Measurements from ENCODE around the gene ZCCHC13. TPM values are rescaled to one million over a fixed set of nuclear protein-coding genes. Genes with fewer than 3 reads are reported as not detected.

Gene ZCCHC13
- total RNA-seq, 1 experiment from 2014 or later = not detected

- H3F3A ChIP-seq (ENCODE audit: low read length, unreplicated experiment) = no peaks in the 10 kb centered on the region
- no peaks in the 10 kb centered on the region for H4K20me1 ChIP-seq (ENCODE audit: low read length)
- TF ChIP-seq CTCF (conservative IDR thresholded peaks at IDR 0.05; ENCODE audit: low read depth, low read length) = no peak
- H3K27ac ChIP-seq (ENCODE audit: low read length) = no peak overlapping the region
- no peaks in the 10 kb centered on the region for H3K9me2 ChIP-seq (replicated peaks; ENCODE audit: low read length)
- no peaks in the 10 kb centered on the region for H3K79me2 ChIP-seq (ENCODE audit: low read length)
- H2AFZ ChIP-seq (ENCODE audit: low read length) = no peak overlapping the region
- POLR2A ChIA-PET (ENCODE audit: unreplicated experiment) = no interaction called here
- DNase-seq = no peak
- CTCF ChIA-PET = no interaction called here
- intact Hi-C loops (cut with micrococcal nuclease) = no loop called here
- no peaks in the 10 kb centered on the region for H3K36me3 ChIP-seq (ENCODE audit: low read depth, low read length)
- no peak overlapping the region for H3K4me3 ChIP-seq (ENCODE audit: low read length)
- no TSS peak for BruUV-seq (replicated peaks)
- H3K9me3 ChIP-seq (ENCODE audit: low read length) = no peaks in the 10 kb centered on the region
- peaks cover 10% of the 10 kb centered on the region for H3K4me1 ChIP-seq (ENCODE audit: insufficient read depth, low read length)
- no peak overlapping the region for H3K9ac ChIP-seq (ENCODE audit: low read length)
- H3K27me3 ChIP-seq (ENCODE audit: low read length) = no peaks in the 10 kb centered on the region
- no peak for ATAC-seq
- H3K4me2 ChIP-seq (ENCODE audit: low read length) = no peak overlapping the region
Observed at GRCh38 chrX:74353984-74354383, 50.0 kb downstream of the ZCCHC13 start.

Small RNAs within 50 kb of the gene (microRNA-seq; reads per million reads assigned to microRNA genes)
- 204 reads per million, percentile 70 among the genes with 10 or more reads in this experiment for gene MIR374A (ENCODE audit: unreplicated experiment)
- gene MIR545 (ENCODE audit: unreplicated experiment) = 5.8 reads per million, percentile 26 among the genes with 10 or more reads in this experiment

Other genes starting within 250 kb of the ZCCHC13 start
- 8.5 and 11.1 TPM in 2 replicates for gene SLC16A2, start 117.3 kb downstream of the ZCCHC13 start, total RNA-seq (2014; rRNA removed)

Data from PC-3 (cell line).